H7 (cell line): ENCODE data around the gene ROR1. TPM values are rescaled to one million over a fixed set of nuclear protein-coding genes. Genes with fewer than 3 reads are reported as not detected.

Source experiments
- DNase-seq: peaks from one replicate; pipeline ENCODE4 v3.0.0; 2012
- H3K27me3 ChIP-seq: 2 replicates; pipeline ENCODE4 v1.6.0; 2011; ENCODE audit warnings: mild to moderate bottlenecking, low read length; ENCODE audit not compliant: control insufficient read depth, insufficient read depth
- H3K36me3 ChIP-seq: replicated peaks from 2 replicates; pipeline ENCODE4 v1.5.1; 2011; ENCODE audit warnings: low read length; ENCODE audit not compliant: control insufficient read depth, insufficient read depth
- H3K4me3 ChIP-seq: 2 replicates; pipeline ENCODE4 v1.5.1; 2011; ENCODE audit warnings: low read depth, mild to moderate bottlenecking, control low read depth, low read length, moderate library complexity; ENCODE audit not compliant: insufficient read depth
- total RNA-seq: library from RNA; depleted of rRNA; stranded (reverse); fragments of >200 nt; shearing (Covaris generic); gene quantifications from 2 replicates; pipeline ENCODE4 v1.2.3, GENCODE V29; 2014

The ROR1 gene
- total RNA-seq, 1 experiment from 2014 or later, result 63.4 TPM

DNA sequence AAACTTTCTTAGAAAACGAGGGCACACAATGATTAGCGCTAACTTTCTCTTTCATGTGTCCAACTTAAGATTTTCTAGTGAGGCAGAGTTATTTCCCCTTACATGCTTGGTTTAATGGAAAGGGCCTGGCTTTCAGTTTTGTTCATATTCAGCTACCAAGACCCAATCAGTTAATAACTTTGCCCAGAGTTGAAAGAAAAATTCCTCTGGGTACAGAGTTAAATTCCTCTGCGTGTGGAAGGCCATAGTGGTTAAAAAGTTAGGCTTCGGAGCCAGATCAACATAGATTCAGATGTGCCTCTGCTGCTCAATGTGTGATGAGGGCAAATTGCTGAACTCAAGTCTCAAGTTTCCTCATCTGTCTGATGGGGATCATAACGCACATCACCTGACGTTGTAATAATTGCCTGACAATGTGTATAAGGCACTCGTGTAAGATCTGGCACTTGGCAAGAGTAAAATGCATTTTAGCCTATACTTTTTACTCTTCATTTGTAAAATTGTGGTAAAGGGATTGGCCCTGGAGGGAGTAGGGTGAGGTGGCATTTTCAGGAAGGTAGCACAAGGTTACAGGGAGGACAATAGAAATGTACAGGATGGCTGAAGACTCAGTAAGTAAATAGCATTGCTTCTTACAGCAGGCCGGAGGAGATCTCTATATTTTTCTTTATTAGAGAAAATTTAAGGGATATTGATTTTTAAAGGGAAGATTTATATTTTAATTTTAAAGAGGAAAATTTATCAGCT is 103.4 kb downstream of the ROR1 start:
- no peaks in the 10 kb centered on the region for H3K36me3 ChIP-seq
- H3K27me3 ChIP-seq, result no peaks in the 10 kb centered on the region
- DNase-seq, result no peak
- no peak overlapping the region for H3K4me3 ChIP-seq

DNA sequence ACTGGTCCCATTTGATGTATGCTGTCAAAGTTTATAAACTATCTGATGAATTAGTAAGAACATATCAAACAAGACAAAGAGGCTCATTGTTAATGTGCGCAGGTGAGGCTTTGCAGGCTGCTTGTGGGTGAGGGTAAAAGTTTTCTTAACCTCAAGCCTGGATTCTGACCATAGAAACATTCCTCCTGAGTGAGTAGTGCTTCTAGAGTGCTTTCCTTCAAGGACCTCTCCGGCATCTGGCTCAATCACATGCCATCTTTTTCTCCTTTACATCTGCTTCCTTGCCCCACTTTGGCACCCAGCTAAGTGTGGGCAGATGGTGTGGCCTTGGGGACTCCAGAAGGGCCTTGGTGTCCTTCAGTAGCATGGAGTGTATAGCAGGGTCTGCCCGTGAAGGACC is 104.0 kb downstream of the ROR1 start:
- H3K4me3 ChIP-seq, result no peak overlapping the region
- no peak for DNase-seq
- no peaks in the 10 kb centered on the region for H3K36me3 ChIP-seq
- no peaks in the 10 kb centered on the region for H3K27me3 ChIP-seq

DNA sequence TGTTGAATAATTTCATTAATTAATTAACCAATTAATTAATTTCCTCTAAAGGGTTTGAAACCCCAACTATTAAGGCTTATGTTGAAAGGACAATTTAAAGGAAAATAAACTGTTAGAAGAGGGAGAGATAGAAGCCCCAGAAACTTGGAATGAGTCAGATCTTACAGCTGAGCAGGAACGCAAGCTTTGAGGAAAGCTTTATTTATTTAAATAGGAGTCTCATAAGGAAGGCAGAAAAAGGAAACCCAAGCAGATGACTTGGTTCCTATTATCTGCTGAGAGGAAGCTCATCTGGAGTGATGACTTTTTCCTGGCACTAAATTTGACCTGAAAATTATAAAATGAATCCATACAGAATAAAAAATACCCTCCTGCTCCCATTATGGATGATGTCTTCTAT is 105.1 kb downstream of the ROR1 start:
- DNase-seq, result no peak
- H3K4me3 ChIP-seq, result no peak overlapping the region
- H3K27me3 ChIP-seq, result no peaks in the 10 kb centered on the region

DNA sequence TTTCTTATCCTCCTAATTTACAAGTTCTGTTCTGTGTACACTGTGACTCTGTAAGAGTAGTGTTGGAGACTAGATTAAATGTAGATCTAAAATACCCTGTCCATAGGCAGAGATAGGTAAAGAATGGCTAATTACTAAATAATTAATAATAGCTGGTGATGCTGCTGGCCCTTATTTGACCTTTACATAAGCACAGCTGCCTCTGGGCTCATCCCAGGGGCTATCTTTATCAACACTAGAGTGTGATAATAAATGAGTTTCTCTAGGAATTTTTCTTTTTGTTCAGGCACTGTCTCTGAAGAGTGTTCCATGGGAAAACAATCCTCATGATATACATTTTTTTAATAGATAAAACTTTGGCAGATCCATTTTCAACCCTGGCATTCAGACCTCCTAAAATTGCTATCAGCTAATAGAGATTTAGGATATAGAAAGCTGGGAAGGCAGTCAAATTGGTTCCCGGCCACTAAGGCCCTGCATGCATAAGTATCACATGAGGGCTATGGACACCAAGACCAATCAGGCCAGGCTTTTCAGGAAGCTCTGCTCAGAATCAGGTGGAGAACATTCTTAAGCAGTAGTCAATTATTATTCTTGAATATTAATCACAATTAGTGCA is 107.2 kb downstream of the ROR1 start:
- Histone ChIP-seq H3K36me3 (no peaks in the 10 kb centered on the region), H3K27me3 (no peaks in the 10 kb centered on the region), H3K4me3 (no peak overlapping the region)
- DNase-seq, result no peak

More for the DNA sequence above, 105.1 kb downstream of the ROR1 start:
- no peaks in the 10 kb centered on the region for H3K36me3 ChIP-seq

DNA sequence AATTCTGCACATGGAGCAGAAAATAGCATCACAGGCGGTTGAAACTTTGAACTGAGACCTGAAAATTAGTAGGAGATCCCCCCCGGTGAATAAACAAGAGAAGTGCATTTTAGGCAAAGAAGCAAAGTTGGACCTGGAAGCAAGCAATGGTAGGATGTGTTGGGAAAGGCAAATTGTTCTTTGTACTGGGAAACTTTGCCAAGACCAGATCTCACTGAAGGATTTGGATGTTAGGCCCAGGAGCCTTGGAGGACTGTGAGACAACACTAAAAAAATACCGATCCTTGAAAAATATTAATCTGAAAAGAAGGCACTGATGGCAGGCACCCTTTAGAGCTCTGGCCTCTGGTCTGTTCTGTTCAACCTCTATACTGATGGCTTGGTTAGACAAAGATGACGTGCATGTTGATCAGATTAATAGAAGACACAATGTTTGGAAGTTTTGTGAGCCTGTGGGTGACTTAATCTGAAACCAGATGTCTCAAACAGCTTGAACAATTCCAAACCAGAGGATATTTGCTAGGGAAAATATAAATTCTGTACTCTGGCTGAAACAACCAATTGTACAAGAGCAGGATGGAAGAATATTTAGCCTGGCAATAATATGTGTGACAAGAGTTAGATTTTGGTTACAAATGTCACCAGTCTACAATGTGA is 108.4 kb downstream of the ROR1 start:
- Histone ChIP-seq H3K27me3 (no peaks in the 10 kb centered on the region), H3K36me3 (no peaks in the 10 kb centered on the region)

DNA sequence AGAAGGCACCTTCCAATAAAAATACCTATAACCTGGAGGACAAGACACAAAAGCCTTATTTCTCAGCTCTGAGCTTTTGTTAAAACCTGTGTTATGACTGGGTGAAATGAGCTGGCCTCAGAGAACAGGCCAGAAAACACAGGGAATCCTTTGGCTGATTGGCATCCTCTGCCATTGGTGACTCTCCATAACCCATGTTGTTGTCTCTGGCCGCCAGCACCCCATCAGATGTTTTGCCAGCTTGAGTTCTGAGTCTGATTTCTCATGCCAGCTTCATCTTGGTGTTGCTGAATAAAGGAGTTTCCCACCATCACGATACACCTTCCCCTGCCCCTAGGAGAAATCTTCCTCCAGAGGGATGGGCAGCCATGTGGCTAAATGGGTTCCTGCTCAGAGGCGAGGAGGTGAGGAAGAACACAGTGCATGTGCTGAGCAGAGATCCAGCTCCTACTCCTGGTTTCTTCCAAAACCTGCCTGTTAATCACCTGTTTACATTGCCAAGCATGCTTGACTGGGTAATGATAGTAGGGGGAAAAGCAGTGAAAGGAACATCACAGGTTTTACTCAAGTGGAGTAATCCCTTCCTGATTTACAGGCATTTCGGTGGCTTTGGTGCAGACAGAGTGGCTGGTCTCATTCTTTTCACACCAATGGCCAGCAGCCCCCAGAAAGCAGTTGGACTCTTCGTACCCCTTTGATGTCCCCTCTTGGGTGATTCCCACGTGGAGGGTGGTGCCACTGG is 109.8 kb downstream of the ROR1 start:
- Histone ChIP-seq H3K36me3 (no peaks in the 10 kb centered on the region), H3K4me3 (no peak overlapping the region), H3K27me3 (no peaks in the 10 kb centered on the region)
- DNase-seq, result no peak

More for the DNA sequence above, 108.4 kb downstream of the ROR1 start:
- no peak overlapping the region for H3K4me3 ChIP-seq
- DNase-seq, result no peak

DNA sequence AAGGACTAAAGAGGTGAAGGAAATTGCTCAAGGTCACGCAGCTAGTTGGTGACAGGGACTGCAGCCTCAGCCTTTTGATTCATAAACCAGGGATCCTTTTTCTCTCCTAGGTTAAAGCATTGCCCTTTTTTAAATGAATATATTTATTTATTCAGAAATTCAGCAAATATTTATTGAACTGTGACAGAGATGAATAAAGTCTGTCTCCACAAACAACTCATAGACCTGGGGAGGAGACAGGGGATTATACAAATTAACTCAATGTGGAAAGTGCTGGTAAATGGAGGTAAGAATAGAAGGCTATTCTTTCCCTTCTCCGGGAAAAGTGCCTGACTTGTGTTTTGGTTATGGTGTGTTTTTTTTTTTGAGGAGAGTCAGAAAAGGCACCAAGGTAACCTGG is 110.7 kb downstream of the ROR1 start:
- no peaks in the 10 kb centered on the region for H3K27me3 ChIP-seq
- no peak overlapping the region for H3K4me3 ChIP-seq
- no peaks in the 10 kb centered on the region for H3K36me3 ChIP-seq
- DNase-seq, result no peak

DNA sequence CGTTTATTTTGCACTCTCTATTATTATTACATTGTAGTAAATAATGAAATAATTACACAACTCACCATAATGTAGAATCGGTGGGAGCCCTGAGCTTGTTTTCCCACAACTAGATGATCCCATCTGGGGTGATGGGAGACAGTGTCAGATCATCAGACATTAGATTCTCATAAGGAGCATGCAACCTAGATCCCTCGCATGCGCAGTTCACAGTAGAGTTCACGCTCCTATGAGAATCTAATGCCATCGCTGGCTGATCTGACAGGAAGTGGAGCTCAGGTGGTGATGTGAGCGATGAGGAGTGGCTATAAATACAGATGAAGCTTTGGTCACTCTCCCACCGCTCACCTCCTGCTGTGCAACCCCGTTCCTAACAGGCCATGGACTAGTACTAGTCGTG is 112.1 kb downstream of the ROR1 start:
- DNase-seq, result no peak
- no peak overlapping the region for H3K4me3 ChIP-seq
- no peaks in the 10 kb centered on the region for H3K36me3 ChIP-seq
- H3K27me3 ChIP-seq, result no peaks in the 10 kb centered on the region

DNA sequence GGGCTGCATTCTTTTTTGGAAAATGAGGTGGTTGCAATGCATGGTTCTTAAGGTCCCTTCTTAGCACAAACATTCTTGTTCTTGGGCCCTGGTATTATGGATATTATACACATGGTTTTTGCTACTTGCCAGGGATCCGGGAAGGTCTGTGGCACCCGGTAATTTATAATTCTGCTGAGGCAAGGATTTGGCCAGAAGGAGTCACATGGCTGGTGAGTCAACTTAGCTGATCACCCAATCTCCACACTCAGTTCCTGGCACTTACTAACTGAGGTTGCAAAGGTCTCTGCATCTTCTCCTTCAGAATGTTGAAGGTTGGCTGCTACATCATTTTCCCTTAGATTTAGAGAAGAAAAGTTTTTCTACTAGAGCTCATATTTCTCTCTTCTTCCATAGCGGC is 112.5 kb downstream of the ROR1 start:
- no peak for DNase-seq
- no peaks in the 10 kb centered on the region for H3K36me3 ChIP-seq
- H3K4me3 ChIP-seq, result no peak overlapping the region
- no peaks in the 10 kb centered on the region for H3K27me3 ChIP-seq

DNA sequence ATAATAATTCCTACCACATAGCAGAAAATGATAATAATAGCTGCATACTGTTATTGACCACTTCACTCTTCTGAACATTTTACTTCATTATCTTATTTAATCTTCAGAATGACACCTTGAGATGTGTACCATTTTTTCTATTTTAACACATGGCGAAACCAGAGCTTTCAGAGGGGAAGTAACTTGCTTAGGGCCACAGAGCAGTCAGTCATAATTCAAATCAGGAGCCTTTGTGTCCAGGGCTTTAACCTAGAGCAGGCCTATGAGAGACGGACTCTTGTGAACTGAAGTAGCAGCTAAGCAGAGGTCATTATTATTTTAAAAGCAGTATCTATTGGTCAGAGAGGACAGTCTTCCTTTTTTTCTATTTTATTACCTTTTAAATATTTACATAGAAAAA is 114.0 kb downstream of the ROR1 start:
- DNase-seq, result no peak
- no peak overlapping the region for H3K4me3 ChIP-seq
- H3K27me3 ChIP-seq, result no peaks in the 10 kb centered on the region
- no peaks in the 10 kb centered on the region for H3K36me3 ChIP-seq

DNA sequence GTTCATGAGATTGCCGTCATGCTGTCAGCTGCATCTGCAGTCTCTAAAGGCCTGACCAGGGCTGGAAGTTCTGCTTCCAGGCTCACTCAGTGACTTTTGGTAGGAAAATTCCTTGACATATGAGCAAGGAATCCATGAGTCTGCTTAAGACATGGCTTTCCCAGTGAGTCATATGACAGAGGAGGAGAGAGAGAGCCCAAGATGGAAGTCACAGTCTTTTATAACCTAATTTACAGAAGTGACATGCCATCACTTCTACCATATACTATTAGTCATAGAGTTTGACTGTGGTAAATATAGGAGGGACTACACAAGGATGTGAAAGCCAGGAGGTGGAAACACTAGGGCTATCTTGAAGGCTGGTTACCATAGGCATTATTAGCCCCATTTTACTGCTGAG is 115.2 kb downstream of the ROR1 start:
- H3K4me3 ChIP-seq, result no peak overlapping the region
- no peaks in the 10 kb centered on the region for H3K36me3 ChIP-seq
- DNase-seq, result no peak
- no peaks in the 10 kb centered on the region for H3K27me3 ChIP-seq

DNA sequence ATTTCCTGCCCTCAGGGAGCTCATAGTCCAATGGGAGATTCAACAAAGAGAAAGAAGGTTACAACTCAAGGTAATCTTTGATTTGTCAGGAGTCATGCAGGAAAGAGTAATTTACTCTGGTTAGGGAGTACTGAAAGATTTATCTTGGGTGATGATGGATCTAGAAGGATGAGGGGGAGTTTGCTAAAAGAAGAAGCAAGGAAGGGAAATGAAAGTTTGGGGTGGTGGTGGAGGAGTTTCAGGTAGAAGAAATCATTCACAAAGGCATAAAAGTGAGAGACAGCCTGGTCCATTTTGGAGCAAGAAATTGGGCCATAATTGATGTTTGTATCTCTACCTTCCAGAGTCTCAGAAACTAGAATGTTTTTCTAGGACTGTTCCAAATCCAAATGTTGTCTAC is 116.7 kb downstream of the ROR1 start:
- Histone ChIP-seq H3K36me3 (no peaks in the 10 kb centered on the region), H3K4me3 (no peak overlapping the region), H3K27me3 (no peaks in the 10 kb centered on the region)
- DNase-seq, result no peak

DNA sequence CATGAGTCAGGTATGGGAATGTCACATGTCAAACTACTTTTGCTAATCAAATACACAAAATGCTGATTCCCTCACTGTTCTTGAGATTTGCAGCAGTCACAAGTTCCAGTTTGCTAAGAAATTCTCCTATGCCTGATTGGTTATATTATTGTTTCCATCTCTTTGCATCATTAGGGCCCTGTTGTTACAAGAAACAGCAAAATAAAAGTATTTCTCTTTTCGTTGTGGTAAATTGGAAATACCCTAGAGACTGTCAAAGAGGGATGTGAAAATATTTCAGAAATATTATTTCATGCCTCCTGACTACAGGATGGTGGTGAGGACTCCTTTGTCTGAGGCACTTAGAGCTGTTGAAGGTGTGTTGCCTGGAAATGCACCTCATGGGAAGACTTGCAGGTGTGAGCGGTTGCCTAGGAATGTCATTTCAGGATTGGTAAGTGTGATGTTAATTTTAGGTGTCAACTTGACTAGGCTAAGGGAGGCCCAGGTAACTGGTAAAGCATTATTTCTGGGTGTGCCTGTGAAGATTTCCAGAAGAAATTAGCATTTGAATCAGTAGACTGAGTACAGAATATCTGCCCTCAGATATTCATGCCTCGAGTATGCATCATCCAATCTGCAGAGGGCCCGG is 117.4 kb downstream of the ROR1 start:
- Histone ChIP-seq H3K36me3 (no peaks in the 10 kb centered on the region), H3K27me3 (no peaks in the 10 kb centered on the region), H3K4me3 (no peak overlapping the region)
- DNase-seq, result no peak

DNA sequence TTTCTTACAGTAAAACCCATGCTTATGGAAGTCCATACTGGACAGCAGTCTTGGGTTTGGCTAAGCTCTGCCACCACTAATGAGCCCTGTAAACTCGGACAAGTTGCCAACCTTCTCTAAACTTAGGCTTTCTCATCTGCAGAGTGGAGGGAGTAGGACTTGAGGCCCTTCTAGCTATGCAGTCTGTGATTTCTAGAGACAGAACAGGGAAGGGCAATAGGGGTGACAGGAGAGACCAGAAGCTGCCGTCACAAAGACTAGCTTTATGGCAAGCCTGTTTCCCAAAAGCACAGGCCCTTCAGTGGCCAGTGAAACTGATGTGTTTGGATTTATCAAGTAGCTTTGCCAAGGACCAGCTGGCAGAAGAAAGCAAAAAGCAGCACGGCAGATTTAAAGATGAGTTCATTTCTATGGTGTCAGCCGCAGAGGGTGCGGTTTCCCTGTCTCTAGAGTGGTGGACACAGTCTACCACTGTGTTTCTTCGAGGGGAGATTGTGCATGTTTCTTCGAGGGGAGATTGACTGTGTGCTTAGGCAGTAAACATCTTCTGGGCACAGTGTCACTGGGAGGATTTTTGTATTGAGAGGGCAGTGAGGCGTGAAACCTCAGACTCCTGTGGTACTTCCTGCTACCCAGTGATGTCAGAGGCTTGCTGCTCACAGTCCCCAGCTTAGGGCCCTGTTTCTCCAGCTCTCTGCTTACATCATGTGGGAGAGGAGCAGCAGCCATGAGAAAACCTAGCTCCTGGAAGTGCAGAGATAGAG is 119.0 kb downstream of the ROR1 start:
- Histone ChIP-seq H3K27me3 (no peaks in the 10 kb centered on the region), H3K36me3 (no peaks in the 10 kb centered on the region), H3K4me3 (no peak overlapping the region)
- no peak for DNase-seq
